GM21367 (cell line): ENCODE data around the gene IL17RC.
A peak's percentile ranks its signal among the peaks of the same experiment; 100 is the strongest.
"Not testable (repeated sequence)": the region's sequence is repeated elsewhere in the genome, so short reads cannot be mapped to it uniquely, and the experiment has no call there.

ENCODE experiments used
- ATAC-seq: cut with Tn5 transposase; IDR thresholded peaks from one replicate; pipeline ENCODE4 v1.9.1; 2021; ENCODE audit not compliant: unreplicated experiment

IL17RC gene

GRCh38 chr3:9914011-9914410 lies 2.9 kb upstream of the IL17RC start:
- ATAC-seq: no peak

DNA sequence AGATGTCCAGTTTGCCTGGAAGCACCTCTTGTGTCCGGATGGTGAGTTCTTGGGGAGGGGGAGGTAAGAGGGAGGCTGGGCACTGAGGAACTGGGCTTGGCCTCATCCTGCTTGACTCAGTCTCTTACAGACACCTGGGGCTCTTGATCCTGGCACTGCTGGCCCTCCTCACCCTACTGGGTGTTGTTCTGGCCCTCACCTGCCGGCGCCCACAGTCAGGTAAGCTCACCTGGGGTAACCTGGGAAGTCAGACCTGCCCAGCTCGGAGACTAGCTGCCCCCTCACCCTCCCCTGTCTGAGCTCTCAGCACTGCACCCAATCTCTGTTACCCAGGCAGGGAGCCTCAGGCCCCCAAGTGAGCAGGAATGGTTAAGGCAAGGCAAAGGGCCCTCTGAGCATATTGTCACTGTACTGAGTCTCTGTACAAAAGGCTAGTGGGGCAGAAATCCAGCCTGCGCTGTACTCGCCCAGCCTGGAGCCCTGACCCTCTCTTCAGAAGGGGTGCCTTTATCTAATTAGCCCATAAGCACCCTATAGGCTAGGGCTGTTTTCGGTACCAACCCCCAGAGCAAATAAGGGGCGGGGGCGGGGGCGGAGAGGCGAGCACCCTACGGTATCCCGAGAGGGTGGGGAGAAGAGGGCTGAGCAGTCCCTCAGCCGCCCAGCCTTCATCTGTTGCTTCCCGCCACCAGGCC lies 2.2 kb upstream of the IL17RC start:
- no peak for ATAC-seq

- ATAC-seq: no peak
Measured at GRCh38 chr3:9915254-9916141, 1.4 kb upstream of the IL17RC start.

- no peak for ATAC-seq
Measured at GRCh38 chr3:9916346-9916733, 558 bp upstream of the IL17RC start.

DNA sequence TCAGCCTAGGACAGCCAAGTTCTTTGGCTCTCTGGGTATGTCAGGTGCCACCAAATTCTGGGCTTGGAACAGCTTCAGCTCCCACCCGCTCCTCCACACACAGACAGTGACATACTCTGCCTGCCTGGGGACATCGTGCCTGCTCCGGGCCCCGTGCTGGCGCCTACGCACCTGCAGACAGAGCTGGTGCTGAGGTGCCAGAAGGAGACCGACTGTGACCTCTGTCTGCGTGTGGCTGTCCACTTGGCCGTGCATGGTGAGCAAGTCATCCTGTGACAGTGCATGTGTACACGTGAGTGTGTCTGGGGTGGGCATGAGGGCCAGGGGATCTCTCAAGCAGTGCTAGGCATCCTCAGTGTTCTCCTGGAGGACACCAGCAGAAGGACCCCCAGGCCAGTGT lies 922 bp downstream of the IL17RC start:
- no peak for ATAC-seq

- no peak for ATAC-seq
Measured at GRCh38 chr3:9918261-9919038, 1.6 kb downstream of the IL17RC start.

GRCh38 chr3:9928158-9928557 lies 11.3 kb downstream of the IL17RC start:
- no peak for ATAC-seq

DNA sequence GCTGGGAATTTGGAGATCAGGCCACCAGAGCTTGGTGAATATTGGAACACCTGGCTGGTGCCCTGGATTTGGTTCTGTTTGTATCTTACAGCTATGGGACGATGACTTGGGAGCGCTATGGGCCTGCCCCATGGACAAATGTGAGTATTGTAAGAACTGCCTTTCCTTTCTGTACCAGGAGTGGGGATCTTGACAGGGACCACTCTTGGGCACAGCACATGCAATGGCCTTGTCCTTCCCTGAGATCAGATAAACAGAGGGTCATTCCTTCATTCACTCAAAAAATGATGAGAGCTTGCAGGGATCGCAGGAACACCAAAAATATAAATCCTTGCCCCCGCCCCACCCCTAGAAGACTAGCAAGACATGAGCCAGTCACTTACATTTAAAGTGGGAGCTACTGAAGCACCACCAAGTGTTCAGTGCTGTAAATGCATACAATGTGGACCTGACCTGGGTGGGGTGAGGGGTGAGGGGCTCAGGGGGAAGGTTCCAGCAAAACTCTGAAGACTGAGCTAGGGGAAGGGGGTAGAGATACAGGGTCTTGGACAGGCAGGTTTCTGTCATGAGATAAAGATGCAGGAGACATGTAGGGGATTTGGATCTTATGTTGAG lies 14.0 kb downstream of the IL17RC start:
- no peak for ATAC-seq

DNA sequence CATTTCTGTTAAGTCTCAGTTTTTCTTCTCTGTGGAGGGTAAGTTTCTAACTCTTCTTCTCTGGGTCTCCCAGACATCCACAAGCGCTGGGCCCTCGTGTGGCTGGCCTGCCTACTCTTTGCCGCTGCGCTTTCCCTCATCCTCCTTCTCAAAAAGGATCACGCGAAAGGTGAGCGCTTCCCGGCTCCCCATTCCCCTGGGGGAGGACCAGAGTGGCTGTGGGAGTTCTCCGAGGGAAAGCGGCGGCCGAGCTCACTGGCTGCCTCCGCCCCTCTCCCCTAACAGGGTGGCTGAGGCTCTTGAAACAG lies 15.6 kb downstream of the IL17RC start:
- ATAC-seq: no peak

- ATAC-seq: peak; percentile 64
Measured at GRCh38 chr3:9932843-9933560, 16.1 kb downstream of the IL17RC start.

GRCh38 chr3:9933561-9934234 lies 16.8 kb downstream of the IL17RC start, which contains the start of gene CRELD1:
Gene CRELD1 (plus strand): TSS chr3:9933834. CDS start chr3:9934439, 605 bp downstream.
- ATAC-seq: peak; percentile 77

- no peak for ATAC-seq
Measured at GRCh38 chr3:9934235-9934621, 17.3 kb downstream of the IL17RC start.

DNA sequence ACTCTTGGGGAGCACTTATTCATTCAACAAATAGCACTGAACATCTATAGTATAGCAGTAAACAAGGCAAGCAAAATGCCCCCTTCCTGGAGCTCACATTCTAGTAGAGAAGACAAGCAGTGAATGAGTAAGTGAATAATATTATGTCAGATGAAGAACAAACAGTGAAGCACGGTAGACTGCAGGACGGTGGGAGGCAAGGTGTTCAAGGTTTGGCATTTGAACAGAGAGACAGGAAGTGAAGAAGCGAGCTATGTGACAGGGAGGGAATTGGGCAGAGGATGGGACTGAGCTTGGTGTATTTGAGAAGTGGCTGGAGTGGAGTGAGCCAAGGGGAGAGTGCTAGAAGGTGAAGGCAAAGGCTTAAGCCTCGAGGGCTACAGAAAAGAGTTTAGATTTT lies 18.1 kb downstream of the IL17RC start:
- no peak for ATAC-seq

DNA sequence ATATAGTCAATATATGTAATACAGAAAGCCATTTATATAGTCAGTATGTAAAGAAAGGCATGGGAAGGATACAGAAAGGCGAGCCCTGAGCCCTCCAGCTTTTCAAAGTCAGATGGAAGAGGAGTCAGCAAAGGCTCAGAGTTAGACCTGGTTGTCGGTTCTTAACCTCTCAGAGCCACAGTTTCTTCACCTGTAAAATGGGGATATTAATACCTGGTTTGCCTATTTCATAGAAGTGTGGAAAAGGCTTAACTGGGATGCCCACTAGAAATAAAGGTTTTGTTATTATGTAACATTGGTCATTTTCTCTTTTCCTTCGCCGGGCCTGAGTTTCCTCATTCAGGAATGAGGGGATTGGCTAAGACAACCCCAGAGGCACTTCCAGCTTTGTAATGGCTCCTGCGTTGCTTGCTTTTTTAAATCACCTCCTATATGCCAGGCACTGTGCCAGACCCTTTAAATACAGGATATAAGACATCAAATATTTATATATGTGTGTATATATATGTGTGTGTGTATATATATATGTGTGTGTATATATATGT lies 19.1 kb downstream of the IL17RC start:
- ATAC-seq: no peak

- no peak for ATAC-seq
Measured at GRCh38 chr3:9937486-9938238, 20.8 kb downstream of the IL17RC start.

DNA sequence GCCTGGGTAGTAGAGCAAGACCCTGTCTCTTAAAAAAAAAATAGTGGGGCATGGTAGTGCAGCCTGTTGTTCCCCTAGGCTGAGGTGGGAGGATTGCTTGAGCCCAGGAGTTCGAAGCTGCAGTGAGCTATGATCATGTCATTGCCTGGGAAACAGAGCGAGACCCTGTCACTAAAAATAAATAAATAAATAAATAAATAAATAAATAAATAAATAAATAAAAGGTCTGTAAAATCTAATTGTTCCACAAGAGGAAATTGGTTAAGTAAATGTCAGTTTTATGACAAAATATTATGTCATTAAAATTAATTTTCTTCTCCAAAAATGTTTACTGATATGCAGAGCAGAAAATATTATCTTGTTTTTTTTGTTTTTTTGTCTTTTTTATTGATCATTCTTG lies 22.1 kb downstream of the IL17RC start:
- ATAC-seq: no peak

- not testable (repeated sequence) for ATAC-seq
Measured at GRCh38 chr3:9939906-9940305, 23.0 kb downstream of the IL17RC start.

DNA sequence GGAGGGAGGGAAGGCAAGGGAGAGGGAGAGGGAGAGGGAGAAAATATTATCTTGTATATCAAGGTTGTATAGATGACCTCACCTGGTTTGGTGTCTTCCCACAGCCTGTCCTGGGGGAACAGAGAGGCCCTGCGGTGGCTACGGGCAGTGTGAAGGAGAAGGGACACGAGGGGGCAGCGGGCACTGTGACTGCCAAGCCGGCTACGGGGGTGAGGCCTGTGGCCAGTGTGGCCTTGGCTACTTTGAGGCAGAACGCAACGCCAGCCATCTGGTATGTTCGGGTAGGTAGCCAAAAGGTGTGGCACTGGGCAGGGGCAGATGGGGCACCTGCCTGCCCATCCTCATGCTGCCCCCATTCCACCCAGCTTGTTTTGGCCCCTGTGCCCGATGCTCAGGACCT lies 23.8 kb downstream of the IL17RC start:
- ATAC-seq: no peak

GRCh38 chr3:9942164-9942563 lies 25.3 kb downstream of the IL17RC start:
- ATAC-seq: no peak
